ENCODE data around the gene NANS. TPM values are rescaled to one million over a fixed set of nuclear protein-coding genes. Genes with fewer than 3 reads are reported as not detected.
"Not testable (repeated sequence)": the region's sequence is repeated elsewhere in the genome, so short reads cannot be mapped to it uniquely, and the experiment has no call there.

The NANS gene
- total RNA-seq, 1 experiment from 2014 or later, result 57.9 TPM

DNA sequence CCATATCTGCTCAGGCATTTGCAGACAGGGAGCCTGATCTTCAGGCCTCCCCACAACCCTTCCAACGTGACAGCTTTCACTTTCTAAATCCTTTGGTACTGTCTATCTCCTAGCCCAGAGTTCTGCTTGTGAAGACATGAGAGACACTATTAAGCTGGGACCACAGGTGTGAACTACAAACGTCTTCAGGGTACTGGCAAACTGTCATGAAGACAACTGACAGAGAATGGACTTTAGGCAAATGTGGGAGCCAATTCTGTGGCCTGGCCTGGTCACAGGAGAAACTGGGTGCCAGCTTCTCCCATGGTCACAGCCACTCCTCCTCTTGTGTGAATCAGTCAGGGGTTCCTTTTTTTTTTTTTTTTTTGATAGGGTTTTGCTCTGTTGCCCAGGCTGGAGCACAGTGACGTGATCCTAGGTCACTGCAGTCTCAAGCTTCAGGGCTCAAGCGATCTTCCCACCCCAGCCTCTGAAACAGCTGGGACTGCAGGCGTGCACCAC lies 52.0 kb downstream of the NANS start (continued):
- TF ChIP-seq, protein P1, sequence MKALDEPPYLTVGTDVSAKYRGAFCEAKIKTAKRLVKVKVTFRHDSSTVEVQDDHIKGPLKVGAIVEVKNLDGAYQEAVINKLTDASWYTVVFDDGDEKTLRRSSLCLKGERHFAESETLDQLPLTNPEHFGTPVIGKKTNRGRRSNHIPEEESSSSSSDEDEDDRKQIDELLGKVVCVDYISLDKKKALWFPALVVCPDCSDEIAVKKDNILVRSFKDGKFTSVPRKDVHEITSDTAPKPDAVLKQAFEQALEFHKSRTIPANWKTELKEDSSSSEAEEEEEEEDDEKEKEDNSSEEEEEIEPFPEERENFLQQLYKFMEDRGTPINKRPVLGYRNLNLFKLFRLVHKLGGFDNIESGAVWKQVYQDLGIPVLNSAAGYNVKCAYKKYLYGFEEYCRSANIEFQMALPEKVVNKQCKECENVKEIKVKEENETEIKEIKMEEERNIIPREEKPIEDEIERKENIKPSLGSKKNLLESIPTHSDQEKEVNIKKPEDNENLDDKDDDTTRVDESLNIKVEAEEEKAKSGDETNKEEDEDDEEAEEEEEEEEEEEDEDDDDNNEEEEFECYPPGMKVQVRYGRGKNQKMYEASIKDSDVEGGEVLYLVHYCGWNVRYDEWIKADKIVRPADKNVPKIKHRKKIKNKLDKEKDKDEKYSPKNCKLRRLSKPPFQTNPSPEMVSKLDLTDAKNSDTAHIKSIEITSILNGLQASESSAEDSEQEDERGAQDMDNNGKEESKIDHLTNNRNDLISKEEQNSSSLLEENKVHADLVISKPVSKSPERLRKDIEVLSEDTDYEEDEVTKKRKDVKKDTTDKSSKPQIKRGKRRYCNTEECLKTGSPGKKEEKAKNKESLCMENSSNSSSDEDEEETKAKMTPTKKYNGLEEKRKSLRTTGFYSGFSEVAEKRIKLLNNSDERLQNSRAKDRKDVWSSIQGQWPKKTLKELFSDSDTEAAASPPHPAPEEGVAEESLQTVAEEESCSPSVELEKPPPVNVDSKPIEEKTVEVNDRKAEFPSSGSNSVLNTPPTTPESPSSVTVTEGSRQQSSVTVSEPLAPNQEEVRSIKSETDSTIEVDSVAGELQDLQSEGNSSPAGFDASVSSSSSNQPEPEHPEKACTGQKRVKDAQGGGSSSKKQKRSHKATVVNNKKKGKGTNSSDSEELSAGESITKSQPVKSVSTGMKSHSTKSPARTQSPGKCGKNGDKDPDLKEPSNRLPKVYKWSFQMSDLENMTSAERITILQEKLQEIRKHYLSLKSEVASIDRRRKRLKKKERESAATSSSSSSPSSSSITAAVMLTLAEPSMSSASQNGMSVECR (CRISPR knock-in tag; IDR thresholded peaks at IDR 0.05; ENCODE audit: borderline replicate concordance), result no peak
- TF ChIP-seq TCF7 (CRISPR knock-in tag; IDR thresholded peaks at IDR 0.05; ENCODE audit: low read depth) (no peak), JAZF1 (CRISPR knock-in tag; IDR thresholded peaks at IDR 0.05) (no peak), IRF2 (CRISPR knock-in tag; IDR thresholded peaks at IDR 0.05; ENCODE audit: borderline replicate concordance, low read depth) (no peak), CREB1 (CRISPR knock-in tag; IDR thresholded peaks at IDR 0.05) (no peak)
- TF ChIP-seq, protein P2, sequence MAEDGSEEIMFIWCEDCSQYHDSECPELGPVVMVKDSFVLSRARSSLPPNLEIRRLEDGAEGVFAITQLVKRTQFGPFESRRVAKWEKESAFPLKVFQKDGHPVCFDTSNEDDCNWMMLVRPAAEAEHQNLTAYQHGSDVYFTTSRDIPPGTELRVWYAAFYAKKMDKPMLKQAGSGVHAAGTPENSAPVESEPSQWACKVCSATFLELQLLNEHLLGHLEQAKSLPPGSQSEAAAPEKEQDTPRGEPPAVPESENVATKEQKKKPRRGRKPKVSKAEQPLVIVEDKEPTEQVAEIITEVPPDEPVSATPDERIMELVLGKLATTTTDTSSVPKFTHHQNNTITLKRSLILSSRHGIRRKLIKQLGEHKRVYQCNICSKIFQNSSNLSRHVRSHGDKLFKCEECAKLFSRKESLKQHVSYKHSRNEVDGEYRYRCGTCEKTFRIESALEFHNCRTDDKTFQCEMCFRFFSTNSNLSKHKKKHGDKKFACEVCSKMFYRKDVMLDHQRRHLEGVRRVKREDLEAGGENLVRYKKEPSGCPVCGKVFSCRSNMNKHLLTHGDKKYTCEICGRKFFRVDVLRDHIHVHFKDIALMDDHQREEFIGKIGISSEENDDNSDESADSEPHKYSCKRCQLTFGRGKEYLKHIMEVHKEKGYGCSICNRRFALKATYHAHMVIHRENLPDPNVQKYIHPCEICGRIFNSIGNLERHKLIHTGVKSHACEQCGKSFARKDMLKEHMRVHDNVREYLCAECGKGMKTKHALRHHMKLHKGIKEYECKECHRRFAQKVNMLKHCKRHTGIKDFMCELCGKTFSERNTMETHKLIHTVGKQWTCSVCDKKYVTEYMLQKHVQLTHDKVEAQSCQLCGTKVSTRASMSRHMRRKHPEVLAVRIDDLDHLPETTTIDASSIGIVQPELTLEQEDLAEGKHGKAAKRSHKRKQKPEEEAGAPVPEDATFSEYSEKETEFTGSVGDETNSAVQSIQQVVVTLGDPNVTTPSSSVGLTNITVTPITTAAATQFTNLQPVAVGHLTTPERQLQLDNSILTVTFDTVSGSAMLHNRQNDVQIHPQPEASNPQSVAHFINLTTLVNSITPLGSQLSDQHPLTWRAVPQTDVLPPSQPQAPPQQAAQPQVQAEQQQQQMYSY (CRISPR knock-in tag; IDR thresholded peaks at IDR 0.05), result no peak
- TF ChIP-seq, protein P3, sequence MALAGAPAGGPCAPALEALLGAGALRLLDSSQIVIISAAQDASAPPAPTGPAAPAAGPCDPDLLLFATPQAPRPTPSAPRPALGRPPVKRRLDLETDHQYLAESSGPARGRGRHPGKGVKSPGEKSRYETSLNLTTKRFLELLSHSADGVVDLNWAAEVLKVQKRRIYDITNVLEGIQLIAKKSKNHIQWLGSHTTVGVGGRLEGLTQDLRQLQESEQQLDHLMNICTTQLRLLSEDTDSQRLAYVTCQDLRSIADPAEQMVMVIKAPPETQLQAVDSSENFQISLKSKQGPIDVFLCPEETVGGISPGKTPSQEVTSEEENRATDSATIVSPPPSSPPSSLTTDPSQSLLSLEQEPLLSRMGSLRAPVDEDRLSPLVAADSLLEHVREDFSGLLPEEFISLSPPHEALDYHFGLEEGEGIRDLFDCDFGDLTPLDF (CRISPR knock-in tag; IDR thresholded peaks at IDR 0.05), result no peak
- TF ChIP-seq, protein P4, sequence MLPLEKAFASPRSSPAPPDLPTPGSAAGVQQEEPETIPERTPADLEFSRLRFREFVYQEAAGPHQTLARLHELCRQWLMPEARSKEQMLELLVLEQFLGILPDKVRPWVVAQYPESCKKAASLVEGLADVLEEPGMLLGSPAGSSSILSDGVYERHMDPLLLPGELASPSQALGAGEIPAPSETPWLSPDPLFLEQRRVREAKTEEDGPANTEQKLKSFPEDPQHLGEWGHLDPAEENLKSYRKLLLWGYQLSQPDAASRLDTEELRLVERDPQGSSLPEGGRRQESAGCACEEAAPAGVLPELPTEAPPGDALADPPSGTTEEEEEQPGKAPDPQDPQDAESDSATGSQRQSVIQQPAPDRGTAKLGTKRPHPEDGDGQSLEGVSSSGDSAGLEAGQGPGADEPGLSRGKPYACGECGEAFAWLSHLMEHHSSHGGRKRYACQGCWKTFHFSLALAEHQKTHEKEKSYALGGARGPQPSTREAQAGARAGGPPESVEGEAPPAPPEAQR (CRISPR knock-in tag; IDR thresholded peaks at IDR 0.05), result no peak

DNA sequence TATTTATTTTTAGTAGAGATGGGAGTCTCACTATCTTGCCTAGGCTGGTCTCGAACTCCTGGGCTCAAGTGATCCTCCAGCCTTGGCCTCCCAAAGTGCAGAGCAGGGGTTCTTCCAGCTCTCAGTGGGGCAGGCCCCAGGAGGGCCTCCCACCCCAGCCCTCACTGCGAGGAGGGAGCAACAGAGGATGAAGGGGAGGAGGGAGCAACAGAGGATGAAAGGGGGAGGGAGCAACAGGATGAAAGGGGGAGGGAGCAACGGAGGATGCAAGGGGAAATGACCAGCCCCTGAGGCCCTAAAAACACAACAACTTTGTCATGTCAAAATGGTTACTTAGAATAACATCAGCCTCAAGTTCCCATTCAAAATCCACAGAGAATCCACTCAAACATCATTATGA lies 52.5 kb downstream of the NANS start:
- no peak overlapping the region for H3K4me3 Mint-ChIP-seq
- peaks cover 5% of the 10 kb centered on the region; the same call in 1 of the 2 replicates for H3K36me3 Mint-ChIP-seq
- no peaks in the 10 kb centered on the region for H3K27me3 Mint-ChIP-seq (ENCODE audit: low read depth)
- TF ChIP-seq PRRX2 (CRISPR knock-in tag; IDR thresholded peaks at IDR 0.05), result no peak
- 0 out of 2 replicates have a peak, but pooled peaks have one; percentile 23 for TF ChIP-seq ZNF423 (CRISPR knock-in tag; IDR thresholded peaks at IDR 0.05)
- POLR2A ChIA-PET, result interaction anchor here (1.6 kb wide), 1 partner anchor 16 kb away, joined by 4 read pairs; no protein-coding TSS in a partner anchor
- no peak overlapping the region for H3K27ac Mint-ChIP-seq
- H3K9me3 Mint-ChIP-seq, result no peaks in the 10 kb centered on the region
- ATAC-seq (no peak; the same call in 1 of the 2 replicates), DNase-seq (ENCODE audit: low spot score) (no peak)
- peaks cover 14% of the 10 kb centered on the region for H3K4me1 Mint-ChIP-seq
- CTCF ChIA-PET, result no interaction called here

DNA sequence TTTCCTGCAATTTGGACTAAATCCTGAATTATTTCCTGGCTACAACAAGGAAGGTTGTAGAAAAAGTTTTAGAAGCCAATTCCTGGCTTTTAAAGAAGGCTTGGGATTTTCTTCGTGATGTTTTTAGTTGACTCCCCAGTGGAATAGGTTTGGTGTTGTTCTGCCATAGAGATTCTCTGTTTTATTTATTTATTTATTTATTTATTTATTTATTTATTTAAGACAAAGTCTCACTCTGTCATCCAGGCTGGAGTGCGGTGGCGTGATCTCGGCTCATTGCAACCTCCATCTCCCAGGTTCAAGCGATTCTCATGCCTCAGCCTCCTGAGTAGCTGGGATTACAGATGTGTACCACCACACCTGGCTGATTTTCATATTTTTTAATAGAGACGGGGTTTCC lies 60.6 kb downstream of the NANS start:
- Mint-ChIP-seq H3K27me3 (ENCODE audit: low read depth) (peaks cover 20% of the 10 kb centered on the region), H3K4me1 (peaks cover 19% of the 10 kb centered on the region)
- H3K4me3 Mint-ChIP-seq; H3K27ac Mint-ChIP-seq; DNase-seq (ENCODE audit: low spot score); H3K9me3 Mint-ChIP-seq; POLR2A ChIA-PET; ATAC-seq; CTCF ChIA-PET; H3K36me3 Mint-ChIP-seq: not testable (repeated sequence)
